Astrocyte of the cerebellum (primary cell): ENCODE measurements around the gene ABCC3.

ENCODE experiments used
- DNase-seq: peaks from one replicate; pipeline ENCODE4 v3.0.0-alpha.2; 2011; ENCODE audit warnings: low read depth
- H3K4me3 ChIP-seq: 2 replicates; pipeline ENCODE4 v1.5.1; 2011; ENCODE audit warnings: mild to moderate bottlenecking, low read depth, low read length, moderate library complexity
- CTCF ChIP-seq: IDR thresholded peaks from 2 replicates; pipeline ENCODE4 v1.5.1; 2012; ENCODE audit warnings: low read length, low read depth, moderate library complexity, mild to moderate bottlenecking; ENCODE audit errors: missing control alignments
- in situ Hi-C: cut with HindIII; loops from 2 replicates; pipeline ENCODE4 v1.10.0; 2017; ENCODE audit warnings: low sequenced_read_pairs

ABCC3 gene

GRCh38 chr17:50638606-50638965 lies 3.9 kb downstream of the ABCC3 start:
- DNase-seq, result no peak
- TF ChIP-seq CTCF, result no peak
- no peak overlapping the region for H3K4me3 ChIP-seq
- in situ Hi-C loops, result loop anchor here (5.0 kb wide), 1 partner anchor 46 kb away; no protein-coding TSS in a partner anchor

GRCh38 chr17:50638966-50639713 lies 4.5 kb downstream of the ABCC3 start:
- DNase-seq, result peak; percentile 94

GRCh38 chr17:50640686-50641351 lies 6.1 kb downstream of the ABCC3 start:
- TF ChIP-seq CTCF, result no peak
- DNase-seq, result no peak
- H3K4me3 ChIP-seq, result no peak overlapping the region
- in situ Hi-C loops, result no loop called here

More at GRCh38 chr17:50638966-50639713, 4.5 kb downstream of the ABCC3 start:
- in situ Hi-C loops, result loop anchor here (5.0 kb wide), 1 partner anchor 47 kb away; no protein-coding TSS in a partner anchor
- TF ChIP-seq CTCF, result no peak
- no peak overlapping the region for H3K4me3 ChIP-seq

GRCh38 chr17:50641357-50641756 lies 6.7 kb downstream of the ABCC3 start:
- no peak for DNase-seq
- H3K4me3 ChIP-seq, result no peak overlapping the region
- no peak for TF ChIP-seq CTCF
- in situ Hi-C loops, result no loop called here

GRCh38 chr17:50642071-50642721 lies 7.5 kb downstream of the ABCC3 start:
- no peak for TF ChIP-seq CTCF
- H3K4me3 ChIP-seq, result no peak overlapping the region
- no peak for DNase-seq
- in situ Hi-C loops, result no loop called here

- no peak for DNase-seq
- no peak overlapping the region for H3K4me3 ChIP-seq
- no peak for TF ChIP-seq CTCF
- in situ Hi-C loops, result no loop called here
These were observed 8.3 kb downstream of the ABCC3 start for GRCh38 chr17:50642722-50643656.
